Fibroblast of lung (primary cell): ENCODE measurements around the gene AEN.

Experiments used
- CTCF ChIP-seq, 2 donors: IDR thresholded peaks in 1 of 2; conservative IDR thresholded peaks in 1 of 2; 1 replicate in 1 of 2; 2 replicates in 1 of 2; pipeline ENCODE4 v1.5.1; 2011 to 2012; ENCODE audit warnings: low read length in 2 of 2, control low read depth in 1 of 2, inconsistent platforms in 1 of 2, low read depth in 1 of 2, mild to moderate bottlenecking in 1 of 2
- EZH2 ChIP-seq: IDR thresholded peaks from 2 replicates; pipeline ENCODE4 v1.5.1; 2012; ENCODE audit warnings: low read length, control low read depth, mild to moderate bottlenecking; ENCODE audit errors: missing control alignments

- no peak for TF ChIP-seq CTCF (conservative IDR thresholded peaks at IDR 0.05 in 1 of 2, IDR thresholded peaks at IDR 0.05 in 1 of 2; ENCODE audit: low read depth in 1 of 2, low read length in 2 of 2)
- TF ChIP-seq EZH2 = no peak
These were observed 40.0 kb downstream of the AEN start for GRCh38 chr15:88661041-88661700.
